HCEC 1CT (cell line): ENCODE measurements around the gene TXNL1.
"Not testable (repeated sequence)": the region's sequence is repeated elsewhere in the genome, so short reads cannot be mapped to it uniquely, and the experiment has no call there.

Experiments
- DNase-seq: peaks from one replicate; pipeline ENCODE4 v3.0.0-alpha.2; 2017

The TXNL1 gene

DNA sequence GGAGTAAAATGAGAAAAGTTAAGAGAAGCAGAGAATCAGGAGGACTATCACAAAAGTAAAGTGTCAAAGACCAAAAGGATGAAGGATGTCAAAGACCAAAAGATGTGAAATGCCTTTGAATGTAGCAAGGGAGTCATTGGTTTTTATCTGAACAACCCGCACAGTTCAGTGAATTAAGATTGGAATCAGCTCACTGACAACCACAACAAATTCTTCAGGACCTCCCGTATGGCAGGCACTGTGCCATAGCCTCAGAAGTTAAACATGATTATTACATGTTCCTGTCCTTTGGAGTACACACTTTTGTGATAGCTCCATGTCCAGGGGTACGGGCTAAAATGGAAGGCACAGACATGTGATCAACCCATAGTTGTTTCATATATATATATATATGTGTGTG lies 5.0 kb upstream of the TXNL1 start:
- DNase-seq, result no peak

DNA sequence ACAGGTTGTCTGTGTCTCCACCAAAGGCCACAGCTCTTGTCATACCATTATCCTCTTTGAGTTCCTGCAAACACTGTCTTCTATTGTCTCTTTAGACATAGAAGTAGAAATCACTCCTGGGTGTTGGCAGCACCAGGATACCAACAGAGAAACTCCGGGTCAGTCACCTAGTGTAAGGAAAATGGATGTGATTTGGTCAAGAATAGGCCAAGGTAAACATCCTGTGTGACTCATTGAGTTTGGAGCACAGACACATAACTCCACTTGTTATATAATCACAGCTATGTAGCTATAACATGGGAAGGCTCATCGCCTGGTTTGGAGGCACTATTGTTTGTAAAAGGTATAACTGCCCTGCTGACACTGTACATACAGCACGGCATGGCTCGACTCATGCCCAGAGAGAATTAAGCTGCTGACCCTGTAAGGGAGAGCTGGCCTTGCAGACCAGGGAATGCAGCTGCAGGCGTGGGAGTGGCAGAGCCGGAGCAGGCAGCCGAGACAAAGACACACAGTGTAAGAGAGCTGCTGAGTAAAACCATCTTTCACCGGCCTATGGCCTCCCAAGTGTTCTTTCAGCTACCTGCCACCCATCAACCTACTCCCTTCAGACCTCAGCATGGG lies 3.4 kb upstream of the TXNL1 start:
- DNase-seq, result peak; percentile 54

DNA sequence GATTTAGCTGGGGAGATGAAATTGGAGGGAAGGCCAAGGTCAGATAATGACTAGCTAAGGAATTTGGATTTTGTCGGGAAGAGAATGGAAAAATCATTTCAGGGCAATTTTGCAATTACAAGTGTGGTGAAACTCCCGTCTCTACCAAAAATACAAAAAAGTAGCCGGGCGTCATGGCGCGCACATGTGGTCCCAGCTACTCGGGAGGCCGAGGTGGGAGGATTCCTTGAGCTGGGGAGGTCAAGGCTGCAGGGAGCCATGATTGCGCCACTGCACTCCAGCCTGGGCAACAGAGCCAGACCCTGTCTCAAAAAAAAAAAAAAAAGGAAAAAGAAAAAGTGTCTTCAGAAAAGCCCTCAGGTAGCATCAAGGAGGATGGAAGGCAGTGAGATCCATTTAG lies 1.2 kb upstream of the TXNL1 start:
- no peak for DNase-seq

DNA sequence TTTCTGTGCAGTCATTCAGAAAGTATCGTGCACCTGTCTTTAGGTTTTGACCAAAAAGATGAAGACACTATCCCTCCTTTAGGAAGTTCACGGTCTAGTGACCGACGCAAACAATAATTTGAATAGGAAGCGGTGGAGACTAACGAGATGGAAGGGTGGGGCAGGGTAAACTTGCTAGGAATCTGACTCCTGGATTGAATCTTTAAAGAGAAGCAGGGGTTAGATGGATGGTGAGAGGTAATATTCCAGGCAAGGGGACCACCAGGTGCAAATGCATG lies 651 bp upstream of the TXNL1 start:
- no peak for DNase-seq

DNA sequence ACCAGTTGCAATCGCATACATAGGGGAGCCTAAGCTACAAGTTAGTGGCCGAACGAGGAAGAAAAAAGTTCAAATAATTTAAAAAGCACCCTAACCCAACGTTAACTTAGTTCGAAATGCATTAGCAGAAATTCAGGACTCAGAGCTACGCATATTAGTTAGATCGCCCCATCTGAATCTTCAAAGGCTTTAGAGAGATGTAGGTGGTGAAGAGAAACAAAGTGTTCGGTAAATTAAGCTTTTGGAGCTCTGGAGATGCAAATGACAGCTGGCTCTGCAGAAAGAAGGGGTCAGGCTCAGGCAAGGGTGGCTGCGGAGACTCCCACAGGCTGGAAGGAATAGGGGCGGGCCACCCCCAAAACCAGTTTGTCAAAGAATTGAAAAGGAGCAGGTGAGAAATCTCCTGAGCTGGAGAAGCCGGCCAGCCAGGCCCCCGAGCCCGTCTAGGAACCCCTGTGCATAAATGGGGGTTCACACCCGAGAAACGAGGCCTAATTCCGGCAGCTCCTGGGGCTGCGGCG lies 621 bp downstream of the TXNL1 start:
- no peak for DNase-seq

DNA sequence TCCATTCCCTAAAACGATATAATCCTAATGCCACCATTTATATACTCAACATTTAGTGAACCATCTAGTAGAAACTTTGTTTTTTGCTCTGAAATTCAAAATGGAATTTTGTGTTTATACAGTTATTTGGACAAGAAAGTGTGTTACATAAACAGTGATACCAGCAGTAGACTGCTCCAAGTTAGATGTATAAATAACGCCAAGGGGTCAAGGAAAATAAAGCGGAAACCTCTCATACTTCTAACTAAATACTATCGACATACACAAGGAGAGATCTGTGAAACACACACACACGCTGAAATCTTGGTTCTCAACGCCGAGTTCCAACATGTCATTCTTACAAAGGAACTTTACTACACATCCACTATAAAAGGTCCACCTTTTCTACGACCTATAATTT lies 1.2 kb downstream of the TXNL1 start:
- no peak for DNase-seq

DNA sequence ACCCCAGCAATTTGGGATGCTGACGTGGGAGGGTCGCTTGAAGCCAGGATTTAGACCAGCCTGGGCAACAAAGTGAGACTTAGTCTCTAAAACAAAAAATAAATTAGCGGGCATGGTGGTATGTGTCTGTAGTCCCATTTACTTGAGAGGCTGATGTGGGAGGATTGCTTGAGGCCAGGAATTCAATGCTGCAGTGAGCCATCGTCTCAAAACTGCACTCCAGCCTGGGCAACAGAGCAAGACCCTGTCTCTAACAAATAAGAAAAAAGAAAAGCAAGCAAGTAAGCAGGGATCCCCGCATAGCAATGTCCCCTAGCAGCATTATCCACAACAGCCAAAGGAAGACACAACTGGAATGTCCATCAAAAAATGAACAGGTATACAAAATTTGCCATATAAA lies 3.4 kb downstream of the TXNL1 start:
- DNase-seq, result no peak

DNA sequence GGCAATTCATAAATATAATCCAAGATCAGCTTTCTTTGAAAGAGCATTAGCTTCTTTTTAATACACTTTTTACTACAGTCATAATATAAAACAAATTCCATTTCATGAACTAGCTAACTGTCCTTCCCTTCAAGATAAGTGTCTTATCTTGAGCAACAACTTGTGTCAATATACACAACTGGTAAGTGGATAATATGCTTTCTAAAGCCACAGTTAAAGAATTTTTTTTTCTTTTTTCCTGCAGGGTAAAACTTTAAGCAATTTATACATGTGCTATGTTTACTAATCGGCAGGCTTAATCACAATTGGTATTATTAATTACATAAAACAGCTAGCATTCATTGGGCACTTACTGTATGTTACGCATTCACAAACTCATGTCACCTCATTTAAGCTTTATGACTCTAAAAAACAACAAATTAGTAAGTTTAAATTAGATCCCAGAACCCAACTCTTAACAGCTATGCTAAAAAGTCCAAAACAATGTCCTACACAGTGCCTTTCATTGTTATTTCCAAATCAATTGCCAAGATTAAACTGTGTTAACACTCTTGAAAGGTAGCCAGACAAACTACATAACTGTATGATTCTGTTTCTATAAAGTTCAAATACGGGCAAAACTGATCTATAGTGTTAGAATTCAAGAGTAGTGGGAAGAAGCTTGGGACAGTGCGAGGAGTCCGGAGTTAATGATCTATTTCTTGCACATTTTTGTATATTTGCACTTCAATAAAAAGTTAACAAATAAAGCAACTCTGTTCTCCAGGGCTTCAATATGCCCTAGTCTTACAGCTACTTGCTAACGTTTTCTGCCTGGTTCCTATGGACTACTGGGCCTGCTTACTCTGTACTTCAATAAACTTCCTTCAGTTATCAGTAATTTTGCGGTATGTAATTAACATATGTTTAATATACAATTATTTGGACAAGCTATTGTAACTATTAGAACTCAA lies 6.0 kb downstream of the TXNL1 start:
- no peak for DNase-seq

DNA sequence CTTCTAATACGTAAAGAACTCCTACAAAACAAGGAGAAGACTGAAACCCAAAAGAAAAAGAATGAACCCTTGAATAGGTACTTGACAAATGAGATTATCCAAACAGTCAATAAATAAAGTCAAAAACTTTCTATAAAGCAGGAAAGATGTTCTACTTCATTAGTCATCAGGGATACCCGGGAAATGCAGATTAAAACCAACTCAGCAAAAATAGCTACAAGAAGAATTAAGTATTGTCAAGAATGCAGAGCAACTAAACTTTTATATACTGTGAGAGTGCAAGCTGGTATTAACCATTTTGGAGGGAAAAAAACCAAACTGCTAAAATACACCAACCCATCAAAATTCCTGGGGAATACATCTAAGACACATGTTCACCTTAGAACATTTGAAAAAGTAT lies 10.4 kb downstream of the TXNL1 start:
- DNase-seq, result no peak

DNA sequence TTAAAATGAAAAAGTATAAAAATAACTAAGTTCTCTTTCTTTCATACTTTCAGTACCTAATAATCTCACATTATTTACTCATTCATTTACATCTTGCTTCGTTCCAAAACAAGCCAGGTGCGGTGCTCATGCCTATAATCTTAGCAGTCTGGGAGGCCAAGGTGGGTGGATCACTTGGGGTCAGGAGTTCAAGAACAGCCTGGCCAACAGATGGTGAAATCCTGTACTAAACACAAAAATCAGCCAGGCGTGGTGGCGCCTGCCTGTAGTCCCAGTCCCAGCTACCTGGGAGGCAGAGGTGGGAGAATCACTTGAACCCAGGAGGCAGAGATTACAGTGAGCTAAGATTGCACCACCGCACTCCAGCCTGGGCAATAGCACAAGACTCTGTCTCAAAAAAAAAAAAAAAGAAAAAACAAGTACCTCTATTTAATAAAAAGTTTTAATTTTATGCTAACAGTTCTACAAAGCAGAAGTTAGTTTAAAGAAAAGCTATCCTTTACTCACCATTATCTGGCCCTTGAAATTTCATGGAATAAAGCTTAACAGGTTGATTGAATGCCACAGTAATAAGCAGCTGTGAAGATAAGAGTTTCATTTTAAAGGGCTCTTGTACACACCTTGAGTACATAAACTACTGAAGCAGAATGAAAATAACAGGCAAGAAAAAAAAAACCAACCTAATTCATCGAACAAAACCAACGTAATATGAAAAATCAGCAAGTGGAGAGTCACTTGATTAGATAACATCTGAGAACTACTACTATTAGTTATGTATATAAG lies 22.5 kb downstream of the TXNL1 start:
- no peak for DNase-seq

DNA sequence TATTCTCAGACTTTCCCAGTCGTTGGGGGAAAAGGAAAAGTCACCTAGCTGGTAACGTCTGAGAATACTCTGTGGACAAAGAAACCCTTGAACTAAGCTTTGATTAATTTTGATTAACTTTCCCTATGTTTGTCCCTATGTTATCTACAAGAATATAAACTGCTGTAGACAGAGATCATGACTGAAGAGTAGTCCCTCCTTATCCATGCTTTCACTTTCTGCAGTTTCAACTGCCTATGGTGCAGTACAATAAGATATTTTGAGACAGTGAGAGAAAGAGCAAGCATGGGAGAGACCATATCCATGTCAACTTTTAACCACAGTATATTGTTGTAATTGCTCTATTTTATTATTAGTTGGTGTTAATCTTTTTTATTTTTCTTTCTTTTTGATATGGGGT lies 31.8 kb downstream of the TXNL1 start:
- DNase-seq, result no peak

DNA sequence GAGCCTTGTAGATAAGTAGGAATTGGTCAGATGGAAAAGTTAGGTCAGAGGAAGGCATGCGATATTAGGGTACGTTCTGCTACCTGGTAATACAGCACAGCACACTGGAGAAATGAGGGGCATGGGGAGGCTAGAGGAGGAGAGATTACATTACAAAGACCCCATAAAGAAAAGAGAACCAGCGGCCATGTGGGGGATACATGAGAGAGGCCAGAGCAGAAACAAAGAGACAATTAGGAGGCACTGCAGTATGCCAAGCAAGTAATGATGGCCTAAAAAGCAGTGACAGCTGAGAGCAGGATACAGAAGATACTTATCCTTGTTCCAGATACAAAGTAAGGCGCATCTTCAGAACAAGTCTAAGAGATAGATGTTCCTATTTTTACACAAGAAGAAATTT lies 40.0 kb downstream of the TXNL1 start:
- no peak for DNase-seq

DNA sequence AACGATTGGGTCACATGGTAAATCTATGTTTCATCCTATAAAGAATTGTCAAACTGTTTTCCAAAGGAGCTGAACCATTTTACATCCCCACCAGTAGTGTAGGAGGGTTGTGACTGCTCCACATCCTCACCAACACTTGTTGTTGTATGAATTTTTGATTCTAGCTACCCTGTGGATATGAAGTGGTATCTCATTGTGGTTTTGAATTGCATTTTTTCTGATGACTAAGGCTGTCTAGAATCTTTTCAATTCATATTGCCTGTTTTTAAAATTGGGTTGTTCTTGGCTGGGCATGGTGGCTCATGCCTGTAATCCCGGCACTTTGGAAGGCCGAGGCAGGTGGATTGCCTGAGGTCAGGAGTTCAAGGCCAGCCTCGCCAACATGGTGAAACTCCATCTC lies 44.5 kb downstream of the TXNL1 start:
- DNase-seq, result peak; percentile 28

DNA sequence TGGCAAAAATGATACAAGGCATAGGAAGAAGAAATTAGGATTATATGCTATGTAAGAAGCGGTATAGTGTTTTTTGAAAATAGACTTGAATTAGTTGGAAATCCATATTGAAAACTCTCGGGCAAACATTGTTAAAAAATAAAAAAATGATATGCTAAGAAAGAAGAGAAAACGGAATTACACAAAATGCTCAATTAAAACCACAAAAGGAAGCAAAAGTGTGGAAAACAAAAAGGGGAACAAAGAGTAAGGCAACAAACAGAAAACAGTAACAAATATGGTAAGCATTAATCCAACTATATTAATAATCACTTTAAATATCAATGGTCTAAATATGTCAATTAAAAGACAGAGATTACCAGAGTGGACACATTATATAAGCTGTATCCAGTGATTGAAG lies 58.4 kb downstream of the TXNL1 start:
- no peak for DNase-seq

DNA sequence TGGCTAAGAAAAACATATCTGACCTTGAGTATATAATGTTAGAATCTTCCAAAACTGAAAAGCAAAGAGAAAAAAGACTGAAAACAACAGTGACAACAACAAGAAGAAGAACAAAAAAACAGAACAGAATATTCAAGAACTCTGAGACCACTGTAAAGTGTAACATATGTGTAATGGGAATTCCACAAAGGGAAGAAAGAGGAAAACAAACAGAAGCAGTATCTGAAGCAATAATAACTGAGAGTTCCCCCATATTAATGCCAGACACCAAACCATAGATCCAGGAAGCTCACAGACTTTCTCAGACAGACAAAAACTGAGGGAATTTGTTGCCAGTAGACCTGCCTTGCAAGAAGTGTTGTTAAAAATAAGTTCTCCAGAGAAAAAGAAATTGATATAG lies 58.9 kb downstream of the TXNL1 start:
- no peak for DNase-seq

DNA sequence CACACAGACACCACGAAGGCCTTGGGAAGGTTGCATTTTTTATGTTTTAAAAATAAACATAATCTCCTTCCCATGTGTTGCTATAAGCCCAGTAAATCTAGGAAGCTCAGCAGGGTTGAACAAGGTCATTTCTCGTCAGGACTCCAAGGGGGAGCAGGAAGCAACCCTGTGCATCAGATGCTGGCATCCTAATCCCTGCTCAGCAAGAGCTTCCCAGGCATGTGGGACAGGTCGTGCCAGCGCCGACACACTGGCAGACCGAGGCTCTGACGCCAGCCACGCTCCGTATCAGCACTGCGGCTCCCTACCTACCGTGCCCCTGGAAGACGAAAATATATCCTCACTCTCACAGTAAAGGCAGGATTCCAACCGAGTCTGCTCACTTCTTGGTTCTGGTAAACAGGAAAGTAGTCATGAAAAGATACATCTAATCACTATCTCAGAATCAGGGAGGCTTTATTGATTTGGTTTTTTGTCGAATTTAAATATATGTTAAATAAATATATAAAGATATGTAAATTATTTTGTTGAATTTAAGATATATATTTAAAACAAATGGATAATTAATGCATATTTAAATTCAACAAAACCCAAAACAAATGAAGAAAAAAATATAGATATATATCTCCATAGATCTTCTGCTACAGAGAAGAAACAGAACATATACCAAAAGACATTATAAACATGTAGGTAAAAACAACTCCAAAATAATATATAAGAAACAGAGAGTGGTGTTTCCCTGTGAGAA lies 61.4 kb downstream of the TXNL1 start:
- DNase-seq, result no peak

DNA sequence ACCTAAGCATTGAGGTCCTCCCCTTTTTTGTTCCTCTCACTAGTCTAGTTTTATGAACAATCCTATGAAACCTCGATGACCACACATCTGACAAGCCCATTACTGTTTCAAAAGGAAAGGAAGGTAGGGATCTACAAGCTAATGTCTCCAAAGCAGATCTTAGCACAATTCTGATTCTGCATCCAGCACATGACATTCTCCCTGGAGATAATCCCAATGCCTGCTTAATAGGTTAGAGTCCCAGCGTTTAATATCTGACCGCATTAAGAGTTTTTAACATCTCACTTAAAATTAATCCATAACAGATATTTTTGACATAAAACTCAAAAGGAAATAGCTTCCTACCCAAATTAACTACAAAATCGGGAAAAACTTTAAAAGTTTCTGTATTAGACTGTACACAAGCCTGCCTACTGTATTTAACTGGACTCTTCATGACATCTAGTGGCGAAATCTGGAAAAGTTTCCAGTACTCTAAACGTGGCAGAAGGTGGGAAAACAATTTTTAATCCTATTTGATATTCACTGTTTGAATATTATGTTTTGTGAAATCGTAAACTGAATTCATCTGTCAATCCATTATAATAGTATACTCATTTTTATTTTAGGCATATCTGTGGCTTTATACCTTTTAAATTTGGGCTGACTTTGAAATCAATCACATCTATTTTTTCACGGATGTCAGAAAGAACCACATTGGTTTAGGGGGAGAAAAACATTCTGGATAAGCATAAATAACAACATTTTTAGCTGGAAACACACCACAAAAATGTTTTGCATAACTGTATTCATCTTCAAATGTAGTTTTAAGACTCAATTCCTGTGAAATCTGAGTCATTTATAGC lies 62.4 kb downstream of the TXNL1 start:
- peak; percentile 51 for DNase-seq

DNA sequence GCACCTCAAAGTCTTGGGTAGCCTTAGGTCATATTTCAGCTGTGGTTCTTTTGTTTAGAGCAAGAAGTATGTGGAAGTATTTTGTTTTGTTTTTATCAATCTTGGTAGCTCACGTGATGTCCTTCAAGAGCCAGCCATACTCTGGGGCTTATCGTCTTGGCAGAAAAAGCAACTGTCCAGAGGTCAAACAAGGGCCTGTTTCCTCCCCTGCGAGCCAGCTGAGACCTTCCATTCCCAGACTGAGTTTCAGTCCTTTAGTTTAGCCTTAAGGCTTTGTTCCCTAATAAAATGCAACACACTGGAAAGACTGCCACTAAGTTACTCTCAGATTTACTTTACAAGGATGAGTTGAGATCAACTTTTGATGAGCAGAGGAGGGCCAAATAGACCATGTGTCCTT lies 63.5 kb downstream of the TXNL1 start:
- no peak for DNase-seq

DNA sequence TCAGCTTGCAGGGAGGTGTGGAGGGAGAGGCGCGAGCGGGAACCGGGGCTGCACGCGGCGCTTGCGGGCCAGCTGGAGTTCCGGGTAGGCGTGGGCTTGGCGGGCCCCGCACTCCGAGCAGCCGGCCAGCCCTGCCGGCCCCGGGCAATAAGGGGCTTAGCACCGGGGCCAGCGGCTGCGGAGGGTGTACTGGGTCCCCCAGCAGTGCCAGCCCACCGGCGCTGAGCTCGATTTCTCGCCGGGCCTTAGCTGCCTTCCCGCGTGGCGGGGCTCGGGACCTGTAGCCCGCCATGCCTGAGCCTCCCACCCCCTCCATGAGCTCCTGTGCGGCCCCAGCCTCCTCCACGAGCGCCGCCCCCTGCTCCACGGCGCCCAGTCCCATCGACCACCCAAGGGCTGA lies 66.1 kb downstream of the TXNL1 start:
- DNase-seq, result not testable (repeated sequence)

DNA sequence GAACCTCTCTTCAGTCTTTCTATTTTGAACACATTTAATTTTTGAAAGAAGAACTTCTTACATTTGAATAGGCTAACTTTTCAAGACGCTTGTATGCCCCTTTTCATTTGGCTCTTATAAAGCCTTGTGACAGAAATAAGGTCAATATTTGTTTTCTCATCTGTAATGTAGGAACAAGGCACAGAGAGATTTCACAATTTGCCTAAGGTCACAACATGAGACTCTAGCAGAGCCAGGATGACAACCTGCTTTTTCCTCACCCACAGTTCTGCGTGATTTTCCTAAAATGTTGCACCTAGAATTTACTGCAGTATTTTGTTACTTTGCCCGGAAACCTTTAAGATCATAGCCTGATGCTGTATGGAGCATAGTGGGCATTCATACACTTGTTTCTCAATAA lies 67.4 kb downstream of the TXNL1 start:
- no peak for DNase-seq

DNA sequence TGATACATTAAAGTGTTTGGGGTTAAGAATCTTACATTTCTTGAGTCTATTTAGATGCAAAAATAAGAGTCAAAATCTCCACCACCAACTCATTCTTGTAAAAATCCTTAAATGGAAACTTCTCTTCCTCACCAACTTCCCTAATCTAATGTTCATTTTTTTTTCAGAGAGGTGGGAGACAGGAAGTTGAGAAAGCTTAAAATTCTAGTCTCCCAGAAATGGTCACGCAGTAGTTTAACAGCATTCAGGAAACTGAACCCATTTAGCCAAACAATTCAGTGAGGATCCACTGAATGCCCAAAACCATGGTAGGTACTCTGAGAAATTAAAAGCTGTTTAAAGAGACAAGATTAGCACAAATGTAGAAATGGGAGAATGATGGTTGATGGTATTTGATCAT lies 69.0 kb downstream of the TXNL1 start:
- DNase-seq, result no peak

DNA sequence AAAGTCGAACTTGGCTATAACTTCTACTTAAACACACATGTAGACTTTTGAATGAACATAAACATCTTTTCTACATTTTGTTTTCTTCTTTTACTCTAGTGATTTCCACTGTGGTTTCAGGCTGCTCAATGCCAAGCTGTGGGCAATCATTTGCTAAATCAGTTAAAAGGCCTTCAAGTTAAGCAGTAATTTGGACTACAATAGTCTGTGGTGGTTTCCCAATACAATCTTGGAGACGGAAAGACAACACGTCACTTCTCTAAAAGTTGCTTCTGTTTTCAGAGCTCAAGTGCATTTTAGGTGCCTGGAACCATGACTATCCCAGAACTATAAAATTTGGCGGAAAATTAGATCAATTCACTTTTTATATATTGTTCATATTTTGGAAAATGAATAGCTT lies 69.4 kb downstream of the TXNL1 start:
- DNase-seq, result no peak
